ENCODE results near the gene MASP2.

Gene MASP2

GRCh38 chr1:10980841-10981727, 66.0 kb downstream of the MASP2 start:
- POLR2A ChIA-PET: no interaction called here
- CTCF ChIA-PET: interaction anchor here (1.1 to 1.9 kb wide), 6 partner anchors 9 to 50 kb away, joined by 3 to 6 read pairs (median 4); no protein-coding TSS in a partner anchor
- TF ChIP-seq CTCF (IDR thresholded peaks at IDR 0.05; ENCODE audit: control extremely low read depth, extremely low read depth, low read depth, missing control alignments): no peak
- DNase-seq (ENCODE audit: extremely low spot score): no peak

DNA sequence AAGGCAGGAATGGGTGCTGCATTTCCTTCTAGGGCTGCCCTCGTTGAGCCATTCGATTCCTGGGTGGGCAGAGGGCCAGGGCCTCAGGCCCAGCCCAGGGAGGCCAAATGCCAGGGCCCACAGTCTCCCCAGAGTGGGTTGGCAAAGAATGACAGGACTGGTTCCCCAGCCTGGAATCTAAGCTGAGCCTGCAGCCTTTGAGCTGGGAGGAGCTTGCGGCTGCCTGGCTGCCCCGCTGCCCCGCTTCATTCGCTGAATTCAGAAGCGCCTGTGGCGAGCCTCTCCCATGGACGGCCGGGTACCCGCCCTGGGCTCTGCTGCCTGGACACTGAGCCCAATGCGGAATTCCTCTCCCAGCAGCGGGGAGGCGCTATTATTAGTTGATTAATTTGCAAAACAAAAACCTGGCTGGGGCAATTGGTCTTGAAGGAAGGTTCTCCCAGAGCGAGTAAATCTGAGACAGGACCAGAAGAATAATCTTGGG, 66.9 kb downstream of the MASP2 start:
- peak; percentile 21 for TF ChIP-seq CTCF (IDR thresholded peaks at IDR 0.05; ENCODE audit: control extremely low read depth, extremely low read depth, low read depth, missing control alignments)
- DNase-seq (ENCODE audit: extremely low spot score): no peak
- POLR2A ChIA-PET: no interaction called here
- CTCF ChIA-PET: interaction anchor here (1.1 to 1.6 kb wide), 3 partner anchors 8 to 40 kb away, joined by 3 to 6 read pairs (median 4); no protein-coding TSS in a partner anchor

GRCh38 chr1:10979483-10979920, 67.5 kb downstream of the MASP2 start:
- POLR2A ChIA-PET: no interaction called here
- no peak for TF ChIP-seq CTCF (IDR thresholded peaks at IDR 0.05; ENCODE audit: control extremely low read depth, extremely low read depth, low read depth, missing control alignments)
- CTCF ChIA-PET: interaction anchor here (1.0 to 1.6 kb wide), 3 partner anchors 8 to 58 kb away, joined by 3 to 6 read pairs (median 4); no protein-coding TSS in a partner anchor
- no peak for DNase-seq (ENCODE audit: extremely low spot score)

DNA sequence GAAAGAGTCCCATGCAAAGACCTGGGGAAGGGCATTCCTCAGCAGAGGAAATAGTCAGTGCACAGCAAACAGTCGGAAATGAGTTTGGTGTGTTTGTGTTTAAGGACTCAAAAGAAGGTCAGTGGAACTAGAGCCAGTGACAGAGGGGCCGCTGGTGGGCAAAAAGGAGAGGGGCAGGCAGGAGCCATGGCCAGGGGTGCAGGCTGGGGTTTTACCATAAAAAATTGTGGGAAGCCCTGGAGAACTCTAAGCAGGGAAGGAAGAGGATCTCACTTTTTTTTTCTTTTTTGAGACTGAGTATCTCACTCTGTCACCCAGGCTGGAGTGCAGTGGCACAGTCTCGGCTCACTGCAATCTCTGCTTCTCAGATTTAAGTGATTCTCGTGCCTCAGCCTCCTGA, 68.3 kb downstream of the MASP2 start:
- ChIA-PET CTCF (interaction anchor here (1.0 kb wide), 1 partner anchor 59 kb away, joined by 3 read pairs; no protein-coding TSS in a partner anchor), POLR2A (no interaction called here)
- TF ChIP-seq CTCF (IDR thresholded peaks at IDR 0.05; ENCODE audit: control extremely low read depth, extremely low read depth, low read depth, missing control alignments): no peak
- no peak for DNase-seq (ENCODE audit: extremely low spot score)

All from GM10248 (cell line).